Amniotic stem cell (primary cell): ENCODE measurements around the gene LSM6.

Experiments
- DNase-seq: peaks from one replicate; lab custom pipeline; 2025; lab: John Stamatoyannopoulos, UW

LSM6 gene

GRCh38 chr4:146186041-146186440 lies 10.5 kb downstream of the LSM6 start:
- no peak for DNase-seq

- DNase-seq, result no peak
Measured at GRCh38 chr4:146186596-146186995, 11.1 kb downstream of the LSM6 start.

GRCh38 chr4:146190456-146190855 lies 14.9 kb downstream of the LSM6 start:
- no peak for DNase-seq

GRCh38 chr4:146191766-146192458 lies 16.4 kb downstream of the LSM6 start:
- DNase-seq, result no peak

GRCh38 chr4:146193628-146194027 lies 18.1 kb downstream of the LSM6 start:
- no peak for DNase-seq

GRCh38 chr4:146194212-146194611 lies 18.7 kb downstream of the LSM6 start:
- no peak for DNase-seq

- no peak for DNase-seq
Measured at GRCh38 chr4:146202665-146203064, 27.1 kb downstream of the LSM6 start.

- DNase-seq, result no peak
Measured at GRCh38 chr4:146207410-146207809, 31.9 kb downstream of the LSM6 start.

- no peak for DNase-seq
Measured at GRCh38 chr4:146210890-146211289, 35.4 kb downstream of the LSM6 start.

GRCh38 chr4:146211440-146211839 lies 35.9 kb downstream of the LSM6 start:
- DNase-seq, result no peak

- DNase-seq, result no peak
Measured at GRCh38 chr4:146212781-146213180, 37.3 kb downstream of the LSM6 start.

GRCh38 chr4:146214238-146214637 lies 38.7 kb downstream of the LSM6 start, which contains the start of gene REELD1:
TSS of gene REELD1 (plus strand) at chr4:146214538. CDS start at chr4:146216953, 2,415 bp downstream.
- DNase-seq, result no peak

- no peak for DNase-seq
Measured at GRCh38 chr4:146222313-146222712, 46.8 kb downstream of the LSM6 start.

- no peak for DNase-seq
Measured at GRCh38 chr4:146224326-146224966, 48.9 kb downstream of the LSM6 start.

- DNase-seq, result no peak
Measured at GRCh38 chr4:146229406-146229805, 53.9 kb downstream of the LSM6 start.

GRCh38 chr4:146232131-146232722 lies 56.7 kb downstream of the LSM6 start:
- no peak for DNase-seq

- DNase-seq, result no peak
Measured at GRCh38 chr4:146235654-146236177, 60.2 kb downstream of the LSM6 start.

- no peak for DNase-seq
Measured at GRCh38 chr4:146236216-146236615, 60.7 kb downstream of the LSM6 start.

- no peak for DNase-seq
Measured at GRCh38 chr4:146237092-146237491, 61.6 kb downstream of the LSM6 start.

GRCh38 chr4:146238107-146238506 lies 62.6 kb downstream of the LSM6 start:
- DNase-seq, result no peak
